Esophagus mucosa (tissue), 1 donor: Measurements from ENCODE around the gene LNP1. TPM values are rescaled to one million over a fixed set of nuclear protein-coding genes. Genes with fewer than 3 reads are reported as not detected.
A peak's percentile ranks its signal among the peaks of the same experiment; 100 is the strongest.

ENCODE experiments used
- ATAC-seq: fragments of 200-7000 bp; cut with Tn5 transposase; one replicate; pipeline ENCODE4 v1.9.1; 2020
- total RNA-seq: library from RNA; stranded (reverse); gene quantifications from one replicate; pipeline ENCODE4 v1.2.4, GENCODE V29; 2023
- donor health status: DM: yes; HTN: yes; CAD: no.

The LNP1 gene
- total RNA-seq, 1 donor from 2014 or later, result 0.64 TPM

- no peak for ATAC-seq
These were observed 1.8 kb upstream of the LNP1 start for GRCh38 chr3:100399341-100400071.

- ATAC-seq, result no peak
These were observed 940 bp upstream of the LNP1 start for GRCh38 chr3:100400419-100400779.

- ATAC-seq, result no peak
These were observed 319 bp downstream of the LNP1 start for GRCh38 chr3:100401674-100402041.

- no peak for ATAC-seq
These were observed 917 bp downstream of the LNP1 start for GRCh38 chr3:100402256-100402655.

- ATAC-seq, result no peak
These were observed 1.6 kb downstream of the LNP1 start for GRCh38 chr3:100402891-100403290.

GRCh38 chr3:100403362-100404249, 2.3 kb downstream of the LNP1 start:
- no peak for ATAC-seq

- ATAC-seq, result no peak
These were observed 2.9 kb downstream of the LNP1 start for GRCh38 chr3:100404250-100404548.

GRCh38 chr3:100407164-100407563, 5.8 kb downstream of the LNP1 start:
- no peak for ATAC-seq

GRCh38 chr3:100407977-100408532, 6.7 kb downstream of the LNP1 start:
- ATAC-seq, result no peak

- ATAC-seq, result no peak
These were observed 10.0 kb downstream of the LNP1 start for GRCh38 chr3:100411091-100411982.

GRCh38 chr3:100412912-100413590, 11.7 kb downstream of the LNP1 start:
- no peak for ATAC-seq

GRCh38 chr3:100413613-100414012, 12.3 kb downstream of the LNP1 start:
- ATAC-seq, result no peak

GRCh38 chr3:100416176-100416575, 14.8 kb downstream of the LNP1 start:
- no peak for ATAC-seq

- no peak for ATAC-seq
These were observed 15.5 kb downstream of the LNP1 start for GRCh38 chr3:100416863-100417262.

- no peak for ATAC-seq
These were observed 18.1 kb downstream of the LNP1 start for GRCh38 chr3:100419406-100419805.

GRCh38 chr3:100420885-100421284, 19.5 kb downstream of the LNP1 start:
- ATAC-seq, result no peak

GRCh38 chr3:100423611-100424010, 22.3 kb downstream of the LNP1 start:
- ATAC-seq, result no peak

- ATAC-seq, result no peak
These were observed 22.9 kb downstream of the LNP1 start for GRCh38 chr3:100424261-100424660.

GRCh38 chr3:100425316-100425715, 24.0 kb downstream of the LNP1 start:
- ATAC-seq, result peak; percentile 49

GRCh38 chr3:100426067-100426682, 24.8 kb downstream of the LNP1 start:
- no peak for ATAC-seq

GRCh38 chr3:100427699-100428098, 26.4 kb downstream of the LNP1 start:
- ATAC-seq, result no peak
